ENCODE data around the gene CCIN.
"Not testable (repeated sequence)": the region's sequence is repeated elsewhere in the genome, so short reads cannot be mapped to it uniquely, and the experiment has no call there.

CCIN gene

DNA sequence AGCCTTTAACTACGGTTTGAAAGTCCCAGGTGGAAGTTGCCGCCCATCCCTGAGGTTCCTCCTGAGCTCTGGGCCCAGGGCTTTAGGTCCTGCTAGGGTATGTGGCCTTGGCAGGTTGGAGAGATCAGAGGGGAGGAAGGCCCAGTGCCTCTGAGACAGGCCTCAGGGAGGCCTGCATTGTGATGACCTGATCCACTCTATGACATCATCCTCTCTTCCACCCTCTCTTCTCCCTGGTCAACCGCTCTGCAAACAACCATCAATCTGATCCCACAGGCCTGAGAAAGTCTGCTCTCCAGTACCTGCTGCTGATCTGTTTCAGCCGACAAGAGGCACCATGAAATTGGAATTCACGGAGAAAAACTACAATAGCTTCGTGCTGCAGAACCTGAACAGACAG lies at the start of gene CCIN:
Gene CCIN (plus strand): TSS at position 223 of the 400 bp plus-strand sequence. CDS start 115 bp downstream, at position 338.
- no peak for DNase-seq

DNA sequence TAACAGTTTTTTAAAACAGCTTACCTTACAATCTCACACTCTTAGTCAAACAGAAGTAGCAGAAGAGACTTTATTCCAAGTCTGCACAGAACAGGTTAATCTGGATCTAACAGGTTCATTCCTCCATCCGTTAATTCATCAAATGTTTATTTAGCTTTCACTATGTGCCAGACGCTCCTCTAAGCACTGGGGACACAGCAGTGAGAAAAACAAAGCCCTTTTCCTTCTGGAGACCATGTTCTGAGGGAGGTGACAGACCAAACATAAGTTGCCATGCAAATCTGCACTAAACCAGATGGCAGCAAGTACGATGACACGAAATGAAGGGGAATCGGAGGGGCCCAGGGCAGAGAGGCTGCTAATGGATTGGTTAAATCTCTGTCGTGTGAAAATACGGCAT lies 49.7 kb upstream of the CCIN start:
- DNase-seq: no peak

DNA sequence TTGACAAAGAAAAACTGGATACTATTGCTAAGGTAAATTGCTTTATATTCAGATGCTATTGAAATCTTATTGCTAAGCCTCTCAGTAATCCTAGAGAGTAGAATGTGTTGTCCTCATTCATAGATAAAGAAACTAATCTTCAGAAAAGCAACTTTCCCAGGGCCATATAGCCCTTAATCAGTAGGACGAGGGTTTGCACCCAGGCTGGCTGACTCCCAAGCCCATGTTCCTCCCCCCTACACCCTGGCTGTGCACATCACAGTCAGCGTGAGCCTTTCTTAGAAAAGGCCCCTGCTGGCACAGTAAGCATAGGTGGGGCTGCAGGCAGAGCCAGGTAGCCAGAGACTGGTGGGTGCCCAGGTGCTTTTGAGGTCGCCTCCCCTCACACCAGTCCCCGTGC lies 48.5 kb upstream of the CCIN start:
- no peak for DNase-seq

DNA sequence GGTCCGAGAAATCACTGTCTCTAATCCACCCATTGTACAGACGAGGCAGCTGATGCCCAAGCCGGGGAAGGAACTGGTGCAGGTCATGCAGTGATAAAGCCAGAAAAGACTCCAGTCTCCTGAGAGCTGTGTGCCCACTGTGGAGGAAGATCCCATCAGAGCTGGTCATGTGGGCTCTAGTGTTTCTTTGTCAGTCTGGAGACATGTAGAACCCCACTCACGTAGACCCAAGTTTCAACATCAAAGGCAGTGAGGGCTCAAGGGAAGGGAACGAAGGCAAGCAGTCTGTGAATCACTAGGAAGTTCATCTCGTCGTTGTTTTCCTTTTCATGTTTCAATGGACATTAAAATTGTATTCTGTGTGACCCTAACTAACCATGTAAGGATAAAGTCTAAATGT lies 47.2 kb upstream of the CCIN start:
- DNase-seq: no peak

DNA sequence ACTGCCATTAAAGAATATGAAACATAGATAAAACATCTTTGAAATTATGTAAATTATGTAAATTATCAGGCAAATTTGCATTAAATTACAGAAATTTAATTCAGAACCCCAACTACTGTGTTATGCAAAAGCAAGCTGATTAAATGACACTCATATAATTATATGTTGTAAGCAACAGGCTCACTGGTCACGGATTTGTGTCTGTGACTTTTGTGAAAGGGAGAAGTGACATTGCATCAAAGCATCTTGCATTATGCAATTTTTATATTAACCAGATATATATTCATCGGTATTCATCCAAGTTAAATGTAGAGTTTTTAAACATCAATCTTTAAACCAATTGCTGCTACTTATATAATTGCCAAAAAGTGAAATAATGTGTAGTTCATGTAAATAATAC lies 45.7 kb upstream of the CCIN start:
- no peak for DNase-seq

DNA sequence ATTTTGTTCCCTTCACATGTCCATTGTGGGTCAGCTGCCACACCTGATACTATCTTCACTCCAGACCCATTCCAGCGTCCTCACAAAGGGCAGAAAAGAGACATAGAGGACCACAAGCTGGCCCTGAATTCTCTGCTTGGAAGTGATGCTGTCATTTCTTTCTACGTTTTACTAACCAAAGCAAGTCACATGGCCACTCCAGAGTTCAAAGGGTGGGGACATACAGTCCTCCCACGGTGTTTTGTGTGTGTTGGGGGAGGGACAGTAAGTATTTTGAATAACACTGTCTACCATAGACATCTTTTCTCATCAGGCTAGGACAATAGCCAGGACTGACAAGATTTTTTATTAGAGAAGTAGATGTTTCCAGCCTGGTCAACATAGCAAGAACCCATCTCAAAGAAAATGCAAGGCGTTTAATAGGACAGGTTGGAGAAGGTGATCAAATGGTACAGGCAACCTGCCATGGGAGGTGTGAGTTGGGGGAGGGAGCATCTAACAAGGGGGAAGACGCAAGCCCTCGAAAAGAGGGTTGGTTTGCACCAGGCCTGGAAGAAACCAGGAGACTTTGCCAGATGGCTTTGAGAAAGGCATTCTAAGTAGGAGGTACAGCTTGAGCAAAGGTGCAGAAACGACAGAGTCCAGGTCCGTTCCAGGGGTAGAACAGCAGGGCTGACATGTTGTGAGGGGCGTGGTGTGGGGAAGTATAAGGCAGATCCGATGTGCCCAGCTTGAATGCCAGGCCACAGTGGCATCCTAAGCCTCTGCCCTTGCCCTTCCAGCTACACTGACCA lies 43.9 kb upstream of the CCIN start:
- DNase-seq: no peak

DNA sequence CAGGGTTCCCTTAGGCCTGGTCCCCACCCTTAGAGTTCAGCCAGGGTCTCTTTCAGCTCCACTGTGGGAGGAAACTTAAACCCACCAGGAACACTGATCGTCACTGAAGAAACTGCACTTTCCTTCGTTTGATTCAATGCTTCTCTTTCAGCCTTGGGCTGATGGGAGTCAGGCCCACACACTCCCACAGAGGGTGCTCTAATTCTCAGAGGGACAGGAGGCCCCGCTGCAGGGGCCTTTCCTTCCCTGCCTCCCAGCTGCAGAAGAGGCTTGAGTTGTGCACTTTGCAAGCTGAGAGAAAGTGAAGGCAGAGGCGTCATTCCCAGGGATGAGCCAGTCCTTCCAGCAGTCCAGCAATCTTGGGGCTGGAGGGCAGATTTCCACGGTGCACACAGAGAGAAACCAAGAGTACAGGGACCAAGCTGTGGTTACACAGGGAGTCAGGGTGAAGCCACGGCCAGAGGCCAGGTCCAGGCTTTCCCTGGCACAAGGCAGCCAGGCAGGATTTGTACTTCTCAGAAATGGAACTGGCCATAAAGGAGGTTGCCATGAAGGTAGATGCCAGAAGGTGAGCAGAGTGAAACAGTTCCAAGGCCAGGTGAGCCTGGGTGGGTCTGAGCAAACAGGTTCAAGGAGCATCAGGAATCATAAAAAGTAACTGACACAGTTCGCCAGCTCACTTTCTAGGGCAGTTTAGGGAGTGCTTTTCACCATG lies 43.0 kb upstream of the CCIN start:
- DNase-seq: no peak

DNA sequence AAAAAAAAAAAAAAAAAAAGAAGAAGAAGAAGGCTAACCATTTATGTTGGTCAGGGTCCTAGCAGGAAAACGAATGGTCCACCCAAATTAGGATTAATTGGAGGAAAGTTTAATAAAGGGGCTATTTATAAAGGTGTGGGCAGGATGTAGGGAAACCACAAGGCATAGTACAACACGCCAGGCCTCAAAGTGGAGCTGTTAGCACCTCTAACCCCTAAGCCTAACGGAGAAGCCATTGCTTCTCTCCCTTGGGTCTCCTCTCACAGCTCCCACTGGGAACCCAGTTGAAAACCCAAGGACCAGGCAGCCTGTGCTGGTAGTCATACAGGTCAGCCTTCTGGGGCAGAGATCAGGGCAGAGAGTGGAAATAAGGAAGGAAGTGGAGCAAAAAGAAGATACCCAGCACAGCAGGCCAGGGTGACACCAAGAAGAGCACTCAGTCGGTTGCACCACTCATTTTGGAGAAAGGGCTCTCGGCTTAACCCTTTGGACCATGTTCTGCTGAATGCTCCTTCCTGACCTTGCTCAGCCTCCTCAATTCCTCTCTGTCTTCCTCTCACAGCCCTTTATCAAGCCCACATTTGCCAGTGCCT lies 41.4 kb upstream of the CCIN start:
- no peak for DNase-seq

DNA sequence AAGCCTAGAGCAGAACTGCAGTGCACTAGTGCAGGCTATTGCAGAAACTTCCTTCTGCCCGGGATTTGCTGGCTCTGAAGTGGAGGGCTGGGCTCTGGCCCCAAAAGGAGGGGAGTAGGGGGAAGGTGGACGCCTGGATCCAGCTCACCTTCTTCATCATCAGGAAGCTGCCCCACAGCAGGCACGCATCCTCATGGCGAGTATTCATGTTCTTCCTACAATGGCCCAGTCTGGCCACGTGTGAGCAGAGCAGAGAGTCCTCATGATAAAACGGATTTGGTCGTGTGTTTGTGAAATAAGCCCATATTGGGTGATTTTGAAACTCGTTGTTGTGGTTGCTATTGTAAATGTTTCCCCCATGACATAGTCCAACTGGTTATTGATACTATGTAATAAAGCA lies 40.8 kb upstream of the CCIN start:
- DNase-seq: no peak

DNA sequence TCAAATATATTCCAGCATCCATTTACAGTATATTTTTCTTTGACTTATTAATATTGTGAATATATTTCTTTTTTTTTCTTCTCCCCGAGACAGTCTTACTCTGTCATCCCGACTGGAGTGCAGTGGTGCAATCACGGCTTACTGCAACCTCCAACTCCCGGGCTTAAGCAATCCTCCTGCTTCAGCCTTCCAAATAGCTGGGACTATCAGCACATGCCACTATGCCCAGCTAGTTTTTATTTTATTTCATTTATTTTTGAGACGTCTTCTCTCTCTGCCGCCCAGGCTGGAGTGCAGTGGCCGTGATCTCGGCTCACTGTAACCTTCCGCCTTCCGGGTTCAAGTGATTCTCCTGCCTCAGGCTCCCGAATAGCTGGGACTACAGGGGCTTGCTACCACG lies 40.0 kb upstream of the CCIN start:
- DNase-seq: no peak

DNA sequence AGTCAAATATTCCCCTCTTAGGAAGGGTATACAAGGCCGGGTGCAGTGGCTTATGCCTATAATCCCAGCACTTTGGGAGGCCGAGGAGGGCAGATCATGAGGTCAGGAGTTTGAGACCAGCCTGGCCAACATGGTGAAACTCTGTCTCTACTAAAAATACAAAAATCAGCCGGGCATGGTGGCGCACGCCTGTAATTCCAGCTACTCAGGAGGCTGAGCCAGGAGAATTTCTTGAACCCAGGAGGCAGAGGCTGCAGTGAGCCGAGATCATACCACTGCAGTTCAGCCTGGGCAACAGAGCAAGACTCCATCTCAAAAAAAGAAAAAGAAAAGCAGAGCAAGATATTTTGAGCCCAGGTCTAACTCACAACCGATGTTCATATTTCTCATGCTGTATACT lies 37.5 kb upstream of the CCIN start:
- DNase-seq: not testable (repeated sequence)

DNA sequence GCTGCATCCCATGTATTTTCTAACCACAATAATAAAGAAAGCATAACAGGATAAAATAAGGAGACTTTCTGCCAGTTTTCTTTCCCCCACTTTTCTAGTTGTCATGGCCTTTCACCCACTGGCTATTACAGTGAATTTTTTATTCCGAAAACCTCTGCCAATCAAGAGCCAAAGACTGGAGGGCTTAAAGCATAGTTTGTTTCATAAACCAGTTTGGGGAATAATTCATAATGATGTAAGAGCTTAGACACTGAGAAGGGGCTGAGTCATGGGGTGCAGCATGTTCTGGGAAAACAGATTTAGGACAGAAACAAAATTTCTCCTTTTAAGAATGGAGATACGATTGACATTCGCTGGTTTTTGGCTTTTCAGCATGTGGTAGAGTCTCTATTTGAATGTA lies 37.1 kb upstream of the CCIN start:
- no peak for DNase-seq

DNA sequence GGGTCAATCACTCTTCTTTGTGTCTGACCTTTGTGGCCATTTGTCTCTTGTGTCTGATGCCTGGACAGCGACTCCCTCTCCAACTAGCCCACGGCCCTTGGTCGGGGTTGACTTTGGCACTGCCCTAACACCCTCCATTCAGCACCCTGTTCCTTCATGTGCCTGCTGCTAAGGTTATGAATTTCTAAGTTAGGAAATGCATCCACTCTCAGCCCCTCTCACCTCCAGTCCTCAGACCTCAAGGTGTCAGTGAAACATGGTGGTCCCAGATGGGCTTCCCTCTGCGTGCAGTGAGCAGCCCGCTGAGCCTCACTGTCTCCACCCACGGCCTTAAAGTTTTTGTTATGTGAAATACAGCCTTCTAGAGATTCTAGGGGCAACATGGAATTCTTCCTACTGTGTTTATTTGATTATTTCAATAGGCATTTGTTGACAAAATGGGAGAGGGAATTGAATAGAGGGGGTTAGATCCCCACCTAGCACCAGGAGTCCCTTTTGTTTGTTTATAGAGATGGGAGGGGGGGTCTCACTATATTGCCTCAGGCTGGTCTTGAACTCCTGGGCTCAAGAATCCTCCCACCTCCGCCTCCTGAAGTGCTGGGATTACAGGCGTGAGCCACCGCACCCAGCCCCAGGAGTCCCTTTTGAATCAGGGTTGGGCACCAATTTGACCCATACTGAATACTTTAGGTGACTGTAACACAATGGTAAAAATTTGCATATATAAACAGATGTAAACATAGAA lies 34.3 kb upstream of the CCIN start:
- DNase-seq: no peak

DNA sequence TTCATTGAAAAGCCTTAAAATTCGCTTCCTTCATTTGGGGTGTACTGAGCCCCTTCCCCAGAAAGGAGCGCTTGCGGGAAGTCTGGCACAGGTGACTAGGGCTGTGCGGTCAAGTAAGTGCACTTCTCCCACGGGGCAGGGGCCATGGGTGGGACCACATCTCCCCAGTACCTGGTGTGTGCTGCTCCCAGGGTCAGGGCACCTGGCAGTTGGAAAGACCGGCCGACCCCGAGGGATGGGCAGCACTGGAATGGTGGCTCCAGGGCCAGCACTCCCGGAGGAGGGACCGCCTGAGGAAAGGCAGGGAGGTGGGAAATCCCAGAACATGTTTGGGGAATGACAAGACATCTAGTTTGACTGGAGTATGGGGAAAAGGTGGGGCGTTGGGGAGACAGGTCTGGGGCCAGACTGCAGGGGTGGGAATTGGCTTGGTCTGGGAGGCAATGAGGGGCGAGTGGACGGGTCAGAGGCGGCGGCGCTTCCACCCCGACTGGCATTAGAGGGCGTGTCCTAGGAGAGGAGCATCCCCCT lies 33.4 kb upstream of the CCIN start:
- DNase-seq: no peak

DNA sequence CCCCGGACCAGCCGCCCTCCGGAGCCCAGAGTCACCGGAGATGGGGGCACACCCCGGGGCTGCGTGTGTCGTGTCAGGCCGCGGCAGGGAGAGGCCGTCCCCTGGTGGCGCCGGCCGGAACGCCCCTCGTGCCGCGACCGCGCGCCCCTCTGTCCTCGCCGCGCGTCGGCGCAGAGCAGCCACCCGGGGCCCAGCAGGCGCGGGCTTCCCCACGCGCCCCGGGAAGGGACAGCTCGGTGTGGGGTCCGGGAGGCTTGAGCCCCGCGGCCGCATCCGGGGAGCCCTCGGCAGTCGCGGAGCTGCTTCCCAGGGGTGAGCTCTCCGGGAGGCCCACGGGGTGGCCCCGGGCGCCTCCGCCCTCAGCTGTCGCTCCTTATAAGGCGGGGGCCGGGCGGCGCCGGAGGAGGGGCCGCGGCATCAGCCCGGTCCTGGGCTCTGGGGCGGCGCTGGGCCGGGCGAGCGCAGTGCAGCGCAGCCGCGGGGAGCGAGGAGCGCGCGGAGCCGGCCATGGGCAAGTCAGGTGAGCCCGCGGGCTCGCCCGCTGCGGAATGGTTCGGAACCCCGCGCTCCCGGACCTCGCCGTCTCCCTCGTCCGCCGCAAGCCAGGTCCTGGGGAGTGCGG lies 32.8 kb upstream of the CCIN start, which contains the start of gene GLIPR2:
Gene GLIPR2 (plus strand): TSS at position 462 of the 622 bp plus-strand sequence. CDS start 46 bp downstream, at position 508.
- DNase-seq: peak; percentile 81

DNA sequence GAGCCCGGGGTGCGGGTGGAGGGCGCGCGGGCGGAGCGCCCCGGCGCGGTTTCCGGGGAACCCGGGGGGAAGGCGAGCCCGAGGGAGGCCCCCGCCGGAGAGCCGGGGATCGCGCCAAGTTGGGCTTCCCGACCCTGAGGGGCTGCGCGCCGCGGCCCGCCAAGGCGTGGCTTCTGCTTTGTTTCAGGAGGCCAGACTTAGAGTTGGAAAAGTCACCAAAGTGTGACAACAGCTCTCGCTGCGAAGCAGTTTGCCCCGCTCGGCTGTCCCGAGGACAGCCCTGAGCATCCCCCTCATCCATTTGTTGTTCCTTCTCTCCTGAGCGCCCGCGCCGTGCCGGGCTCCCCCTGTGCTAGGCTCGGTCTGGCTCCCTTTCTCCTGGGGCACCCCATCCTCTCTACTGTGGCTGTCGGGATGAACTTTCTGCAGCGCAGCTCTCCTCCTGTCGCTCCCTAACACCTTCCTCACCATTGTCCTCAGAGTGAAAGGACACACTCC lies 32.2 kb upstream of the CCIN start:
- no peak for DNase-seq

DNA sequence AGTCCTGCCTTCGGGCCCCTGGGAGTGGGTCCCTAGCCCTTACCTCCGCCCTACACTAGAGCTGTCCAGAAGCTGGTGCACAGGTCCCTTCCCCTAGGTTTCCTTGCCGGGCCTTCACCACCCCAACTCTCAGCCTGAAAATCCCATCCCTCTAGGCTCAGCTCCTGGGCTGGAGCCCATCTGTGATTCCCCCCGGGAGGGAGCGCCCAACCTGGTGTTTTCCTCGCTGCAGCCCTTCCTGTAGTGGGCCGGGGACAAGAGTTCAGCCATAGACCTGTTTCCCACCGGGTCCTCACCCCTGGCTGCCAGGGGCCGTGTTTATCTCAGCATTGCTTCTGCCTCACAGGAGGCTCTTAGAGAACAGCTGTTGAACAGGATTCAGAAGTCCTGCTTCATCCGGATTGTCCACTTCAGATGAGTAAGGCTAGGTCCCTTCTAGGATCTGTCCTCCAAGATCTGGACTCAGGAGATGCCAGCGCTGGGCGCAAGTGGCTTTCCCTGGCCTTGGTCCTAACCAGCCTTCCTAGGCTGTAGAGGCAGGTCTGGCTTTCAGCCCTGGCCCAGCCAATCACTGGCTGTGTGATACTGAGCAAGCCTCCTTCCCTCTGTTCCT lies 31.7 kb upstream of the CCIN start:
- no peak for DNase-seq

DNA sequence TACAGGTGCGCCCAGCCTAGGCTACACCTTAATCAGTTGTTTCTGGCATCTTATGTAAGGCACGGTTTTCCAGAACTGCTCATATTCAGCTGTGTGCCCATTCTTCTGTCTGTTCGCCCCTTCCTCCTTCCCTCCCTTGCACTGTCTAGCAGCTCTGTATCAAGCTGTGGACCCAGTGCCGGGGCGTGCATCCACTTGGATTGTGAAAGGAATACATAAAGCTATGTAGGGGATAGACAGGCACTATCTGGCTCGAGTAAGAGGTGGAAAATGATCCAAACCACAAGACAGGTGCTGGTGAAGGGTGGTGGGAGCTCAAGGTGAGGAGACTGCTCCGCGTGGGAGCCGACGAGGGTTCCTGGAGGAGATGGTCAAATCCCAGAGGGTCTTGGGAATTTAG lies 30.7 kb upstream of the CCIN start:
- DNase-seq: no peak

DNA sequence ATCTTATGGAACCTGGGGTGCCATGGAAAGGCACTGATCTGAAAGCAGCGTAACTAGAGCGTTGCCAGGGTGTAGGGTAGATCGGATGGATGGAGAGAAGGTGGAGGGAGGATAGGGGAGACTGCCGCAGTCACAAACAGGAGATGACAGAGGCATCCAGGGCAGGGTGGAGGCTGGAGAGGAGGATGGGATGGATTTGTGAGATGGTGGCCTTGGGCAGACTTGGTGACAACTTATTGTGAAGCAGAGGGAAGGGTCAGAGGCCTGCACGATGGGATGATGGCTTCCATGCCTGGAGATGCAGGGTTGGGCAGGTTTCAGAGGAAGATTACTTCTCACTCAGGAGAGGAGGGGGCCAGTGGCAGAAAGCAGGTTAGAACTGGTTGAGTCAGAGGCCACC lies 30.3 kb upstream of the CCIN start:
- DNase-seq: no peak

DNA sequence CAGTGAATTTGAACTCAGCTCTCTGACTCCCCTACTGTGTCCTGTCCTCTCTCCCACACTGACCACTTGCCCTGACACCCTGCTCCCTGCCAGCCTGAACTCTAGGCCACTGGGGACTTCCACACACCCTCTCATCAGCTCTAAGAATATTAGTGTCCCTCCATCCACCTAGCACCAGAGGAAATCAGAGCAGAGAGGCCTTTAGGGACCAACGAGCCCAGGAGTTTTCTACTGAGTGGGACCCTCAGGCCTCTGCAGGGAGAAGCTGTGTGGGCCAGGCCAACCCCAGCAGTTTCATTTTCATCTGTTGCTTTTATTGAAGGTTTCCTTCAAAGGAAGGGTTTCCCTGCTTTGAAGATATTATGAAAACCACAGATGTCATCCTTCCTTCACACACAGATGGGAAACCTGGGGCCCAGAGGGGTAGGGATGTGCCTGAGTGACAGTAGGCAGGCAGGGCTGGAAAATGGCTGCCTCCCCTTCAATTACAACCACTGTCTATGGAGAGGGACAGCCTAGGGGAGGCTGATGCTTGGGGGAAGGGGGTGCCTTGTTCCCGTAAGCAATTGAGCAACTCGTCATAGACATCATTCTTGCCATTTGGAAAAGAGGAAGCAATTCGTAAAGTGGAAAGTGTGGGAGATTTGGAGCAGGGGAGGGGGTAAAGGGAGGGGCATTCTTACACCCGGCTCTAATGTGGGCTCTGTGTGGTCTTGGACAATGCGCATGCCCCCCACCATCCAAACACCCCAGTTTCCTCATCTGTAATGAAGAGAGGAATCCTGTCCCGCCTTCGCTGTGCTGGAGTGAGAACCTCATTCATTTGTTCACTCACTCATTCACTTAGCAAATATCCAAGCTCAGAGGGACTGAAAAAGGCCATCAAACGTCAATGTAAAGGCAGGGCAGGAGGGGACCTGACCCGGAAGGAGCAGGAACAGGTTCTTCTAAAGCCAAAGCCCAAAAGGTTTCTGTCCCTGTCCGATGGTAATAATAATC lies 28.8 kb upstream of the CCIN start:
- DNase-seq: no peak

DNA sequence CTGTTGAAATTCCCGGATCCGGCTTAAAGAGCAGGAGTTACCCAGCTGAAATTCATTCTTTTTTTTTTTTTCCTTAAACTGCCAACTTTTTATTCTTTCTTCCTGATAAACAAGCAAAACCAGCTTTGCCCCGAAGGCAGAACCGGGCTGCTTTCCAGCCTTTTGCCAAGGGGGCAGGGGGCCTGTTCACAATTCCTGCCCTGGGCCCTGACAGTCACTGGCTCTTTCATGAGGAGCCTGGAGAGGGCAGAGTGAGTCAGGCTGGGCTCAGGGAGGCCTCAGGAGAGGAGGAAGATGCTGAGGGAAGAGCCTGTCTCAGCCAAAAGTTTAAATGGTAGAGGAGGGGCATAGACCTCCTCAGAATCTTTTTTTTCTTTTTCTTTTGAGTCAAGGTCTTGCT lies 27.9 kb upstream of the CCIN start:
- DNase-seq: no peak

Data from stimulated activated CD8-positive, alpha-beta memory T cell treated with anti-CD3 and anti-CD28 coated beads, Interleukin-4, amount 100 ng/mL, for 48 hours (primary cell).